ENCODE data around the gene ORMDL1.

Gene ORMDL1

GRCh38 chr2:189802396-189802912 is 18.3 kb upstream of the ORMDL1 start:
- peaks cover 3% of the 10 kb centered on the region for H4K20me1 ChIP-seq (ENCODE audit: insufficient read depth, low read length, poor library complexity, severe bottlenecking)

DNA sequence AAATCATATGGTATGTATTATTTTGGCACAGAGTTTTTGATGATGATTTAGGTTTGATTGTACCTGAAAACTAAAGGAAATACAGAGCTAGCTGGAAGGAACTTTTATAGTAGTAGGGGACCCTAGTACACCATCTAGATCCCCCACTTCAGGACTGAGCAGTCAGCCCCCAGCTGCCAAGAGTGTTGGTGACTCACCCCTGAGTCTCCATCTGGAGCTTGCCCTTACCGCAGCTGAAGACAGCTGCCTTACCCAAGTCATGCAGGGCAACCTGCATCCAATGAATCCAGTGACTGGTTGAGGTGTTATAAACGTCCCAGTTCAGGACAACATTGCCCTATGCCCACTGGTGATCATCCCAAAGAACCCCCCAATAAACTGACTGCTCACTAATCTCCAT is 15.4 kb upstream of the ORMDL1 start:
- Histone ChIP-seq H3K9ac (ENCODE audit: low read depth, low read length, poor library complexity, severe bottlenecking) (no peak overlapping the region), H3K4me1 (ENCODE audit: insufficient read depth, low read length, poor library complexity, severe bottlenecking) (peaks cover 3% of the 10 kb centered on the region), H3F3A (ENCODE audit: low read depth) (no peaks in the 10 kb centered on the region), H4K20me1 (ENCODE audit: insufficient read depth, low read length, poor library complexity, severe bottlenecking) (peaks cover 3% of the 10 kb centered on the region), H3K27me3 (ENCODE audit: insufficient read depth, low read length, poor library complexity, severe bottlenecking) (no peaks in the 10 kb centered on the region), H3K4me3 (ENCODE audit: low read length, poor library complexity, severe bottlenecking) (no peak overlapping the region), H3K9me2 (replicated peaks; ENCODE audit: low read depth, low read length) (no peaks in the 10 kb centered on the region), H3K9me3 (ENCODE audit: insufficient read depth, low read depth, low read length) (no peaks in the 10 kb centered on the region), H3K4me2 (ENCODE audit: low read depth, low read length, poor library complexity, severe bottlenecking) (no peak overlapping the region), H3K36me3 (ENCODE audit: insufficient read depth, low read length) (peaks cover 61% of the 10 kb centered on the region), H3K79me2 (ENCODE audit: insufficient read depth, low read length) (peaks cover 11% of the 10 kb centered on the region; the same call in 1 of the 2 replicates), H2AFZ (ENCODE audit: low read length) (no peak overlapping the region)
- TF ChIP-seq, protein P1, sequence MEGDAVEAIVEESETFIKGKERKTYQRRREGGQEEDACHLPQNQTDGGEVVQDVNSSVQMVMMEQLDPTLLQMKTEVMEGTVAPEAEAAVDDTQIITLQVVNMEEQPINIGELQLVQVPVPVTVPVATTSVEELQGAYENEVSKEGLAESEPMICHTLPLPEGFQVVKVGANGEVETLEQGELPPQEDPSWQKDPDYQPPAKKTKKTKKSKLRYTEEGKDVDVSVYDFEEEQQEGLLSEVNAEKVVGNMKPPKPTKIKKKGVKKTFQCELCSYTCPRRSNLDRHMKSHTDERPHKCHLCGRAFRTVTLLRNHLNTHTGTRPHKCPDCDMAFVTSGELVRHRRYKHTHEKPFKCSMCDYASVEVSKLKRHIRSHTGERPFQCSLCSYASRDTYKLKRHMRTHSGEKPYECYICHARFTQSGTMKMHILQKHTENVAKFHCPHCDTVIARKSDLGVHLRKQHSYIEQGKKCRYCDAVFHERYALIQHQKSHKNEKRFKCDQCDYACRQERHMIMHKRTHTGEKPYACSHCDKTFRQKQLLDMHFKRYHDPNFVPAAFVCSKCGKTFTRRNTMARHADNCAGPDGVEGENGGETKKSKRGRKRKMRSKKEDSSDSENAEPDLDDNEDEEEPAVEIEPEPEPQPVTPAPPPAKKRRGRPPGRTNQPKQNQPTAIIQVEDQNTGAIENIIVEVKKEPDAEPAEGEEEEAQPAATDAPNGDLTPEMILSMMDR (conservative IDR thresholded peaks at IDR 0.05; ENCODE audit: low read length), result no peak
- TF ChIP-seq EZH2phosphoT487 (IDR thresholded peaks at IDR 0.05; ENCODE audit: borderline replicate concordance), result no peak

More at GRCh38 chr2:189802396-189802912, 18.3 kb upstream of the ORMDL1 start:
- Histone ChIP-seq H3K4me1 (ENCODE audit: insufficient read depth, low read length, poor library complexity, severe bottlenecking) (peaks cover 3% of the 10 kb centered on the region), H3K9me3 (ENCODE audit: insufficient read depth, low read depth, low read length) (no peaks in the 10 kb centered on the region), H3K4me2 (ENCODE audit: low read depth, low read length, poor library complexity, severe bottlenecking) (no peak overlapping the region), H3K4me3 (ENCODE audit: low read length, poor library complexity, severe bottlenecking) (no peak overlapping the region), H2AFZ (ENCODE audit: low read length) (no peak overlapping the region), H3K36me3 (ENCODE audit: insufficient read depth, low read length) (peaks cover 59% of the 10 kb centered on the region), H3K27me3 (ENCODE audit: insufficient read depth, low read length, poor library complexity, severe bottlenecking) (no peaks in the 10 kb centered on the region), H3K9ac (ENCODE audit: low read depth, low read length, poor library complexity, severe bottlenecking) (no peak overlapping the region), H3K79me2 (ENCODE audit: insufficient read depth, low read length) (peaks cover 11% of the 10 kb centered on the region; the same call in 1 of the 2 replicates), H3F3A (ENCODE audit: low read depth) (no peaks in the 10 kb centered on the region), H3K9me2 (replicated peaks; ENCODE audit: low read depth, low read length) (no peaks in the 10 kb centered on the region)
- TF ChIP-seq, protein P1 (conservative IDR thresholded peaks at IDR 0.05; ENCODE audit: low read length), result no peak
- TF ChIP-seq EZH2phosphoT487 (IDR thresholded peaks at IDR 0.05; ENCODE audit: borderline replicate concordance), result no peak

DNA sequence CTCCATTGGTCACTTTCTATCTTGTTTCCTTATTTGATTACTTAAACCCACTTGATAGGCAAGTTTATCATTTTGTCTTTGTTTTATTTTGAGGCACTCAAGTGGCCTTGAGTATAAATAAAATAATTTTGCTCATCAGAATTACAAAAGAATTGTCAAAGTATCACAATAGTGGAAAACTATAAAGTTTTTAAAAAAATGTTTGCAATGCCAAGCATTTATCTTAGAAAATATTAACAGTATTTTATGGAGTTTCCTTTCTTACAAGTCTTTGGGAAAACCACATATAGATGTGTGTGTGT is 14.8 kb upstream of the ORMDL1 start:
- TF ChIP-seq EZH2phosphoT487 (IDR thresholded peaks at IDR 0.05; ENCODE audit: borderline replicate concordance), result no peak
- TF ChIP-seq, protein P1 (conservative IDR thresholded peaks at IDR 0.05; ENCODE audit: low read length), result no peak
- Histone ChIP-seq H3K9me2 (replicated peaks; ENCODE audit: low read depth, low read length) (no peaks in the 10 kb centered on the region), H4K20me1 (ENCODE audit: insufficient read depth, low read length, poor library complexity, severe bottlenecking) (peaks cover 3% of the 10 kb centered on the region), H3K9ac (ENCODE audit: low read depth, low read length, poor library complexity, severe bottlenecking) (no peak overlapping the region), H3K79me2 (ENCODE audit: insufficient read depth, low read length) (peaks cover 11% of the 10 kb centered on the region; the same call in 1 of the 2 replicates), H3K36me3 (ENCODE audit: insufficient read depth, low read length) (peaks cover 59% of the 10 kb centered on the region), H3K9me3 (ENCODE audit: insufficient read depth, low read depth, low read length) (no peaks in the 10 kb centered on the region), H3F3A (ENCODE audit: low read depth) (no peaks in the 10 kb centered on the region), H3K4me3 (ENCODE audit: low read length, poor library complexity, severe bottlenecking) (no peak overlapping the region), H3K27me3 (ENCODE audit: insufficient read depth, low read length, poor library complexity, severe bottlenecking) (no peaks in the 10 kb centered on the region), H3K4me1 (ENCODE audit: insufficient read depth, low read length, poor library complexity, severe bottlenecking) (peaks cover 3% of the 10 kb centered on the region), H3K4me2 (ENCODE audit: low read depth, low read length, poor library complexity, severe bottlenecking) (no peak overlapping the region), H2AFZ (ENCODE audit: low read length) (no peak overlapping the region)

Data from Loucy (cell line).